Retinal pigment epithelial cell (primary cell): ENCODE results near the gene SNRK.

Source experiments
- DNase-seq: peaks from one replicate; pipeline ENCODE4 v3.0.0-alpha.2; 2010; ENCODE audit warnings: low read depth
- H3K4me3 ChIP-seq: 2 replicates; pipeline ENCODE4 v1.5.1; 2011; ENCODE audit warnings: mild to moderate bottlenecking, low read length, control low read depth, moderate library complexity
- TF ChIP-seq, protein P1 (sequence below): conservative IDR thresholded peaks from 2 replicates; pipeline ENCODE4 v1.5.1; 2011; ENCODE audit warnings: low read depth, low read length, control low read depth, inconsistent platforms

The SNRK gene

DNA sequence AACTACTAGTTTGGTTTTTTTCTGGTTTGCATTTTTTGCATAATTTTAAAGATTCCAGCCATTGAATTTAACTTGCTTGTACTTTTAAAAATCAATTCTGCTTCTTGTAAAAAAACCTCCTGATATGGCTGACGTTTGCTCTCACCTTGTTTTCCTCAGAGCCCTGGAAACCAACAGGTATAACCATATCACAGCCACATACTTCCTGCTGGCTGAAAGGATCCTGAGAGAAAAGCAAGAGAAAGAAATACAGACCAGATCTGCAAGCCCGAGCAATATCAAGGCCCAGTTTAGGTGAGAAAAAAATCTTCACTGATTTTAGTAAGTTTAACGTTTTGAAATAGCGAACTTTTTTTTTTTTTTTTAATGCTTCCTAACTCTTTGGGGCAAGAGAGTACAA, 56.8 kb downstream of the SNRK start:
- no peak for DNase-seq
- no peak overlapping the region for H3K4me3 ChIP-seq
- TF ChIP-seq, protein P1, sequence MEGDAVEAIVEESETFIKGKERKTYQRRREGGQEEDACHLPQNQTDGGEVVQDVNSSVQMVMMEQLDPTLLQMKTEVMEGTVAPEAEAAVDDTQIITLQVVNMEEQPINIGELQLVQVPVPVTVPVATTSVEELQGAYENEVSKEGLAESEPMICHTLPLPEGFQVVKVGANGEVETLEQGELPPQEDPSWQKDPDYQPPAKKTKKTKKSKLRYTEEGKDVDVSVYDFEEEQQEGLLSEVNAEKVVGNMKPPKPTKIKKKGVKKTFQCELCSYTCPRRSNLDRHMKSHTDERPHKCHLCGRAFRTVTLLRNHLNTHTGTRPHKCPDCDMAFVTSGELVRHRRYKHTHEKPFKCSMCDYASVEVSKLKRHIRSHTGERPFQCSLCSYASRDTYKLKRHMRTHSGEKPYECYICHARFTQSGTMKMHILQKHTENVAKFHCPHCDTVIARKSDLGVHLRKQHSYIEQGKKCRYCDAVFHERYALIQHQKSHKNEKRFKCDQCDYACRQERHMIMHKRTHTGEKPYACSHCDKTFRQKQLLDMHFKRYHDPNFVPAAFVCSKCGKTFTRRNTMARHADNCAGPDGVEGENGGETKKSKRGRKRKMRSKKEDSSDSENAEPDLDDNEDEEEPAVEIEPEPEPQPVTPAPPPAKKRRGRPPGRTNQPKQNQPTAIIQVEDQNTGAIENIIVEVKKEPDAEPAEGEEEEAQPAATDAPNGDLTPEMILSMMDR = no peak

DNA sequence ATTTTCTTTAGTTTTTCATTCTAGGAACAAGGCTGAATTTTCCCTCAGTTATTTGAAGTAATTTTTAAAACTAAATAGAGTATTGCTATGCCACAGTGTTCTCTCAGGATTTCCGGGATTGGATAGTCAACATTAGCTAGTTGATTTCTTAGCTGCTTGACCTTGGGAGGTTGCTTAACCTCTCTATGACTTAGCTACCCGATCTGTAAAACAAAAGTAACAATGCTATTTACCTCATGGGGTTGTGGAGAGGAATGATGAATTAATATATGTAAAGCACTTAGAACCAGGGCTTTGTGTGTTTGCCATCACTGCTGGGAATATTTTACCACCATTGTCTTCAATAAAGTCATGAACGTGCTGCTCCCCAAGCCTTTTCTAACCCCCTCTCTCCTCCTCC, 57.5 kb downstream of the SNRK start:
- H3K4me3 ChIP-seq = no peak overlapping the region
- no peak for DNase-seq
- TF ChIP-seq, protein P1 = no peak

DNA sequence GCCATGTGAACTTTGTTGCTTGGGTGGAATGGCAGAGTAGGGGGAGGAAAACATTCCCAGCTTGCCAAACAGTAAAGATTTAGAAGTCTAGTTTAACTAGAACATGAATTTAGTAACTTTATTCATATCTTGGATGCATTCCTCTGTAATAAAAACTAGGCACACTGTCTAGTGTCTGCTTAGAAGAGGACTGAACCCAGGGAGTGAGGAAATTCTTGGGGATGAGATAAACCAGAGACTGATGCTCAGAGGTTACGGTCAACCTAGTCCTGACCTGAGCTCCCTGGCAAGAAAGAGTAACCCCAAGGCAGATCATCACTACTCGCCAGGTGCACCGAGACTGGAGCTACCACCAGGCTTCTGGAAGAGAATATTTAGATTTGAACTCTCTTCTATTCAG, 58.2 kb downstream of the SNRK start:
- DNase-seq = no peak
- H3K4me3 ChIP-seq = no peak overlapping the region
- TF ChIP-seq, protein P1 = no peak

DNA sequence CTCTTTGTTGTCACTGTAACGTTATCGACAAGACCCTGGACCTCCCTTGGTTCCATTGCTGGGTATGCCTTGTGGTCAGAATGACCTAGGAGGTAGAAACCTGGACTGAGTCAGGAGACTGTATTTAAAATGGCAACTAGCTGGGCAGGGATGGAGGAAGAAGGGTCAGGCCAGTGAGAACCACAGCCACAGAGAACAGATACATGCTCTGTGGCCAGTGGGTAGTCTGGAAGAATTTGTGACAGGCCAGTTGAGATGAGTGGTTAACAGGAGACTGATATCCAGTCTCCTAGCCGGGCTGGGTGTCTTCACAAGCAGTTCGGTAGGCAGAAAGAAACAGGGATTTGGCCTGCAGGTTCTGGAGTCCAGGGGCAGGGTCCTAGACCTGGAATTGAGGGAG, 58.9 kb downstream of the SNRK start:
- H3K4me3 ChIP-seq = no peak overlapping the region
- TF ChIP-seq, protein P1 = no peak
- DNase-seq = no peak

DNA sequence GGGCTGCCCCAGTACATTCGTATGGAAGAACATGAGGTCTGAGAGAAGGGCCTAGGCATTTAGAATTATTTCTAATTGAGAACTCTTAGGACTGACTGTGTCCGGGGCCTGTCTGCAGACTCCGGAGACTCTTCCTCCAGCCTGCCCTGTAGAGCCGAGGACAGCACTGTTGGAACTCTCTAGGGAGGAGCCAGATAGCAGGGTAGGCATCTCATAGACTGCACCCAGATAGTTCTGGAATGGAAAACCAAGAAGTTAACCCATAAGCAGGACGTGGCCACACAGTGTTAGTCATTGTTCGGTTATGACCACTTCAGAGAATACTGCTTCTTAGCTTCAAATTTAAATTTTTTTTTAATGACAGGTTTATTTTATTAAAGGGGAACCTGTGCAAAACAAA, 59.5 kb downstream of the SNRK start:
- TF ChIP-seq, protein P1 = no peak
- DNase-seq = no peak

DNA sequence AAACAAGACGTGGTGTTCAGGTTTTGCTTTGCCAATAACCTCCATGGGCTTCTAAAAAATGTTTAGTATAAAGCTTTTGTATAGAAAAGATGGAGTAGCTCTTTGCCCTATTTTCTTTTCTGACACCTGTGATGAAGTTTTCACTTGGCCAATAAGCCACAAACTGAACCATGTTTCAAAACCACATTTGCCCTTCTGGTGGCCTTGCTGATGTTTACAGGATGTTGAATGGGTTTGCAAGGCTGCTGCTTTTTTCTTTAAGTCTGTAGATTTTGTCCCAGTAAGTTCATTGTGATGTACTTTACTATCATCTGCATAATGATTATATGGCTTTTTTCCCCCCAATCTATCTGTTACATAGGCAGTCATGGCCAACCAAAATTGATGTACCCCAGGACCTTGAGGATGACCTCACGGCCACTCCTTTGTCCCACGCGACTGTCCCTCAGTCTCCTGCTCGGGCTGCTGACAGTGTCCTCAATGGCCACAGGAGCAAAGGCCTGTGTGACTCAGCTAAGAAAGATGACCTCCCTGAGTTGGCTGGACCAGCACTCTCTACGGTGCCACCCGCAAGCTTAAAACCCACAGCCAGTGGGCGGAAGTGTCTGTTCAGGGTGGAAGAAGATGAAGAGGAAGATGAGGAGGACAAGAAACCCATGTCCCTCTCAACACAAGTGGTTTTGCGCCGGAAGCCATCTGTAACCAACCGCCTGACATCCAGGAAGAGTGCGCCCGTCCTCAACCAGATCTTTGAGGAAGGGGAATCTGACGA, 60.8 kb downstream of the SNRK start:
- TF ChIP-seq, protein P1 = no peak
- no peak overlapping the region for H3K4me3 ChIP-seq
- no peak for DNase-seq

More for the DNA sequence above, 59.5 kb downstream of the SNRK start:
- H3K4me3 ChIP-seq = no peak overlapping the region

DNA sequence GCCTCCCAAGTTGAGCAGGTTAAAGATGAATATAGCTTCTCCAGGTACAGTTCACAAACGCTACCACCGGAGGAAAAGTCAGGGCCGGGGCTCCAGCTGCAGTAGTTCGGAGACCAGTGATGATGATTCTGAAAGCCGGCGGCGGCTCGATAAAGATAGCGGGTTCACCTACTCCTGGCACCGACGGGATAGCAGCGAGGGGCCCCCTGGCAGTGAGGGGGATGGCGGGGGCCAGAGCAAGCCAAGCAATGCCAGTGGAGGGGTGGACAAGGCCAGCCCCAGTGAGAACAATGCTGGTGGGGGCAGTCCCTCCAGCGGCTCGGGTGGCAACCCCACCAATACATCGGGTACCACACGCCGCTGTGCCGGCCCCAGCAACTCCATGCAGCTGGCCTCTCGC, 61.4 kb downstream of the SNRK start:
- TF ChIP-seq, protein P1 = no peak
- DNase-seq = no peak

More for the DNA sequence above, 61.4 kb downstream of the SNRK start:
- H3K4me3 ChIP-seq = no peak overlapping the region
